Karpas-422 (cell line): ENCODE data around the gene FAM25G. TPM values are rescaled to one million over a fixed set of nuclear protein-coding genes. Genes with fewer than 3 reads are reported as not detected.
A peak's percentile ranks its signal among the peaks of the same experiment; 100 is the strongest.

Experiments used
- DNase-seq: peaks from one replicate; pipeline ENCODE4 v3.0.0-alpha.2; 2015
- H2AFZ ChIP-seq: fragments of 200-600 bp; sonication (generic); 2 replicates; pipeline ENCODE4 v1.6.1; 2014; ENCODE audit warnings: antibody characterized with exemption, low read length, mixed read lengths
- H3K27ac ChIP-seq: fragments of 200-600 bp; sonication (generic); 2 replicates; pipeline ENCODE4 v1.5.1; 2014; ENCODE audit warnings: mild to moderate bottlenecking, low read length, moderate library complexity
- H3K27me3 ChIP-seq: fragments of 200-600 bp; sonication (generic); 2 replicates; pipeline ENCODE4 v1.6.1; 2014; ENCODE audit warnings: low read length, mixed read lengths
- H3K36me3 ChIP-seq: fragments of 200-600 bp; sonication (generic); 2 replicates; pipeline ENCODE4 v1.6.1; 2014; ENCODE audit warnings: low read length, mixed read lengths; ENCODE audit not compliant: insufficient read depth
- H3K4me1 ChIP-seq: fragments of 200-600 bp; sonication (generic); 2 replicates; pipeline ENCODE4 v1.6.1; 2014; ENCODE audit warnings: mild to moderate bottlenecking, low read length, mixed read lengths
- H3K4me2 ChIP-seq: fragments of 200-600 bp; sonication (generic); 2 replicates; pipeline ENCODE4 v1.6.1; 2014; ENCODE audit warnings: low read length, low read depth, mild to moderate bottlenecking; ENCODE audit not compliant: poor library complexity, severe bottlenecking
- H3K4me3 ChIP-seq: fragments of 200-600 bp; sonication (generic); 2 replicates; pipeline ENCODE4 v1.5.1; 2014; ENCODE audit warnings: mild to moderate bottlenecking, antibody characterized with exemption, low read length, mixed read lengths
- H3K79me2 ChIP-seq: fragments of 200-600 bp; sonication (generic); 2 replicates; pipeline ENCODE4 v1.6.1; 2014; ENCODE audit warnings: mild to moderate bottlenecking, low read length, mixed read lengths
- H3K9ac ChIP-seq: fragments of 200-600 bp; sonication (generic); 2 replicates; pipeline ENCODE4 v1.6.0; 2014; ENCODE audit warnings: low read length
- H3K9me2 ChIP-seq: fragments of 200-600 bp; sonication (generic), shearing (Covaris generic); replicated peaks from 2 replicates; pipeline ENCODE4 v1.6.0; 2014; ENCODE audit warnings: mild to moderate bottlenecking, low read length, moderate library complexity; ENCODE audit not compliant: insufficient read depth
- H3K9me3 ChIP-seq: fragments of 300-700, 200-600 bp; sonication (generic); 2 replicates; pipeline ENCODE4 v1.6.1; 2014; ENCODE audit warnings: low read length, mixed read lengths
- H4K20me1 ChIP-seq: fragments of 200-600 bp; sonication (generic); 2 replicates; pipeline ENCODE4 v1.6.1; 2014; ENCODE audit warnings: mild to moderate bottlenecking, antibody characterized with exemption, low read length, low read depth; ENCODE audit not compliant: insufficient read depth
- total RNA-seq: library from RNA; depleted of rRNA; stranded (reverse); fragments of >200 nt; shearing (Covaris generic); gene quantifications from 2 replicates; pipeline ENCODE4 v1.2.3, GENCODE V29; 2014; ENCODE audit warnings: low replicate concordance

Gene FAM25G
- total RNA-seq, 1 experiment from 2014 or later: not detected

DNA sequence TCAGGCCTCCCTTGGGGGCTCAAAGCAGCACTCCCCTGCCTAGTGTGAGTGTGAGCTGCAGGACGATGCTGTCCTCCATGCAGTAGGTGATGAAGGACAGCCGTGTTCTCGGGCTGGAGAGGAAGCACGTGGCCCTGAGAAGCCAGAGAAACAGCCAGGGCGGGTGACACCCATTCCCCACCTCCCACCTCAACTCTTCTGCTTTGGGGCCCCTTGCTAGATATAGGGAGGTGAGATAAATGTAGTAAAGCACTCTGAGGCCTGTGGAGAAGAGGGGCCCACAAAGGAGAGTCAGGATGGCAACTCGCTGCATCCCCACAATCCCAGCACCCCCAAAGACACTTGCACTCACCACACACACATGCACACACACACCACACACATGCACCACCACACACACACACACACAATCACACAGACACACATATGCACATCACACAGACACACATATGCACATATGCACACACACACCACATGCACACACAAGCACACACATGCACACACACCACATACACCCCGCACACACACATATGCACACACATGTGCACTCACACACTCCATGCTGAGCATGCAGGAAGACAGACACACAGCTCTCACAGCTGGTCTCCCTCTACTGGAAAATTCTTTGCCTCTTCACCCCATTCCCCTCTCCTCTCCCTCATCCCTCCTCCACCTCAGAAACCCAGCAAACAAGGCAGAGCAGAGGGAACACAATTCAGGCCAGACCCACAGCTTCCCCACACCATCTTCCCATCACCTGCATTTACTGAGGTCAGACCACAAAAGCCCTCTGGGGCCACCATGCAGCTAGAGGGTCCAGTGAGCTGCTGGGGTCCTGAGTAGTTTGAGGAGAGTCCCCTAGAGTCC, 38.1 kb downstream of the FAM25G start:
- H2AFZ ChIP-seq: no peak overlapping the region
- no peaks in the 10 kb centered on the region for H4K20me1 ChIP-seq
- no peak overlapping the region for H3K27ac ChIP-seq
- 0 out of 2 replicates have a peak, but pooled peaks cover 2% of the 10 kb centered on the region for H3K4me1 ChIP-seq
- no peaks in the 10 kb centered on the region for H3K9me3 ChIP-seq
- DNase-seq: peak; percentile 40
- H3K36me3 ChIP-seq: no peaks in the 10 kb centered on the region
- no peaks in the 10 kb centered on the region for H3K79me2 ChIP-seq
- H3K27me3 ChIP-seq: no peaks in the 10 kb centered on the region
- H3K9ac ChIP-seq: no peak overlapping the region
- H3K4me3 ChIP-seq: no peak overlapping the region
- no peaks in the 10 kb centered on the region for H3K9me2 ChIP-seq
- H3K4me2 ChIP-seq: no peak overlapping the region

GRCh38 chr10:47452495-47453140, 38.9 kb downstream of the FAM25G start:
- Histone ChIP-seq H3K9ac (no peak overlapping the region), H4K20me1 (no peaks in the 10 kb centered on the region), H3K27me3 (no peaks in the 10 kb centered on the region)

GRCh38 chr10:47451998-47452494, 39.5 kb downstream of the FAM25G start:
- Histone ChIP-seq H3K4me1 (no peaks in the 10 kb centered on the region), H3K4me3 (no peak overlapping the region), H3K36me3 (no peaks in the 10 kb centered on the region), H4K20me1 (no peaks in the 10 kb centered on the region), H3K79me2 (no peaks in the 10 kb centered on the region), H3K9ac (no peak overlapping the region), H3K27me3 (no peaks in the 10 kb centered on the region), H3K27ac (no peak overlapping the region), H3K4me2 (no peak overlapping the region), H3K9me2 (no peaks in the 10 kb centered on the region), H2AFZ (no peak overlapping the region), H3K9me3 (no peaks in the 10 kb centered on the region)
- no peak for DNase-seq

More at GRCh38 chr10:47452495-47453140, 38.9 kb downstream of the FAM25G start:
- H3K79me2 ChIP-seq: no peaks in the 10 kb centered on the region
- H2AFZ ChIP-seq: no peak overlapping the region
- H3K9me3 ChIP-seq: no peaks in the 10 kb centered on the region
- no peaks in the 10 kb centered on the region for H3K9me2 ChIP-seq
- no peaks in the 10 kb centered on the region for H3K4me1 ChIP-seq
- no peak overlapping the region for H3K4me2 ChIP-seq
- no peak overlapping the region for H3K4me3 ChIP-seq
- H3K27ac ChIP-seq: no peak overlapping the region
- no peaks in the 10 kb centered on the region for H3K36me3 ChIP-seq
- no peak for DNase-seq

GRCh38 chr10:47451273-47451997, 40.1 kb downstream of the FAM25G start:
- Histone ChIP-seq H3K79me2 (no peaks in the 10 kb centered on the region), H4K20me1 (no peaks in the 10 kb centered on the region), H2AFZ (no peak overlapping the region), H3K4me3 (no peak overlapping the region), H3K9ac (no peak overlapping the region), H3K27me3 (no peaks in the 10 kb centered on the region), H3K9me2 (no peaks in the 10 kb centered on the region), H3K36me3 (no peaks in the 10 kb centered on the region), H3K4me1 (no peaks in the 10 kb centered on the region), H3K27ac (no peak overlapping the region), H3K4me2 (no peak overlapping the region), H3K9me3 (no peaks in the 10 kb centered on the region)
- no peak for DNase-seq

- Histone ChIP-seq H3K9me3 (no peaks in the 10 kb centered on the region), H3K4me2 (no peak overlapping the region), H4K20me1 (no peaks in the 10 kb centered on the region), H3K27ac (no peak overlapping the region), H2AFZ (no peak overlapping the region), H3K9ac (no peak overlapping the region), H3K4me3 (no peak overlapping the region), H3K36me3 (no peaks in the 10 kb centered on the region), H3K9me2 (no peaks in the 10 kb centered on the region), H3K4me1 (no peaks in the 10 kb centered on the region), H3K27me3 (no peaks in the 10 kb centered on the region), H3K79me2 (no peaks in the 10 kb centered on the region)
- DNase-seq: no peak
Measured at GRCh38 chr10:47450442-47450841, 41.1 kb downstream of the FAM25G start.

DNA sequence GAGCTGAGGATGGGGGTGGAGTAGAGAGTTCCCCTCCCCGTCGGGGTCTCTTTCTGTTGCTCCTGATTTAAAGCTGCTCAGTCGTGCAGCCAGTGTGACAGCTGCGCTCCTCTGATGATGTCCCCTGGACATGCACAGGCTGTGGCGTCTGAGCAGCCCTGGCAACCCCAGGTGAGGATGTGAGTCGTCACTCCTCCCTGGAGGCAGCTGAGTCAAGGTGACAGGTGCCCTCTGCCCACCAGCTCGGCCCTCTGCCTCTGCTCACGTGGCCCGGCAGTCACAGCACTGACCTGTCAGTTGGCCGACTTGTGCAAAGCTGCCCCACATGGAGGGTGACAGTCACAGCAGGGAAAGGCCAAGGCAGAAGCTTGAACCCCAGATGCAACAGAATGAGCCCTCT, 41.5 kb downstream of the FAM25G start:
- Histone ChIP-seq H3K9me2 (no peaks in the 10 kb centered on the region), H3K4me2 (no peak overlapping the region), H3K36me3 (no peaks in the 10 kb centered on the region), H3K27ac (no peak overlapping the region), H4K20me1 (no peaks in the 10 kb centered on the region), H2AFZ (no peak overlapping the region), H3K79me2 (no peaks in the 10 kb centered on the region), H3K27me3 (no peaks in the 10 kb centered on the region), H3K4me3 (no peak overlapping the region), H3K9ac (no peak overlapping the region), H3K9me3 (no peaks in the 10 kb centered on the region), H3K4me1 (no peaks in the 10 kb centered on the region)
- no peak for DNase-seq

DNA sequence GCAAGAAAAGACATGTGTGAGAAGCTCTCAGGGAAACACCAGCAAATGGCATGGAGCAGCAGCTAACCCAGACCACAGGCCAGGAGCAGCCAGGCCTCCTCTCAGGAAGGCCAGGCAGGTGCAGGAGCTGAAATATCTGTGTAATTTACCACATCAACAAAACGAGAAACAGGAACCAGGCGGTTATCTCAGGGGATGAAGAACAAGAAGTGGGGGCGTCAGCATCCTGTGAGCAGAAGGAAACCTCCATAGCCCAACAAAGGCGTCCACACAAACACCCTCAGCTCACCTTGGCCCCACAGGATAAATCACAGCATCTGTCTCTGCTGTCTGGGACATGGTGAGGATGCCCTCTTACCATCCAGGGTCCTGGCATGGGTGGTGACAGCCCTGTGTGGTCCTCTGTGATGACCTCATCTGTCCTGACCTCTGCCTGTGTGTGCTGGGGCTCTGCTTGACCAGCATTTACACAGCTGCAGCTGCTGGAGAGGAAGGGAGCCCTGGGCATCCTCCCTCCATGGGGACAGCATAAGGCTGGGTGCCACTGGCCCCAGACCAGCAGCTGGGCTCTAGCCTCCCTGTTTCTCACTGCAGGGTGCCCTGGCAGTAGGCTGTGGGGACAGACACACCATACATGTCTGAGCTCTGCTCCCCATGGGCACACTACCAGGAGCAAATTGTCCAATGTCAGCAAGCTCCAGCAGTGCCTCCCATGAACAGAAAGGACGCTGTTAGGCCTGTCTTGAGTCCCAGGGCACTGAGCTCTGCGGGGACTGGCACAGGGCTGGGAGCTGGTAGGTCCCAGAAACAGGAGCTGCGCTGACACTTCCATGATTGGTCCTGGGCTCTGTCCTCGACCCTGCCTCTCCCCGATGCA, 42.2 kb downstream of the FAM25G start:
- no peaks in the 10 kb centered on the region for H3K27me3 ChIP-seq
- no peak for DNase-seq
- H3K36me3 ChIP-seq: no peaks in the 10 kb centered on the region
- no peaks in the 10 kb centered on the region for H3K9me3 ChIP-seq
- no peaks in the 10 kb centered on the region for H3K9me2 ChIP-seq
- no peak overlapping the region for H3K4me2 ChIP-seq
- no peaks in the 10 kb centered on the region for H4K20me1 ChIP-seq
- no peak overlapping the region for H3K27ac ChIP-seq
- no peak overlapping the region for H2AFZ ChIP-seq
- H3K4me3 ChIP-seq: no peak overlapping the region
- H3K4me1 ChIP-seq: no peaks in the 10 kb centered on the region
- H3K79me2 ChIP-seq: no peaks in the 10 kb centered on the region
- no peak overlapping the region for H3K9ac ChIP-seq
